Trophoblast cell (in vitro differentiated cells and primary cell): ENCODE measurements around the gene JSRP1.
A peak's percentile ranks its signal among the peaks of the same experiment; 100 is the strongest.

Experiments
- DNase-seq, 2 donors: peaks; one replicate each; pipeline ENCODE4 v3.0.0-alpha.2; 2016
- H2AFZ ChIP-seq: 2 replicates; pipeline ENCODE4 v1.6.1; 2013; ENCODE audit warnings: low read length, moderate library complexity, mild to moderate bottlenecking; ENCODE audit not compliant: insufficient read depth, poor library complexity
- H2AK5ac ChIP-seq: 2 replicates; pipeline ENCODE4 v1.6.1; 2013; ENCODE audit warnings: mild to moderate bottlenecking, low read length
- H2BK120ac ChIP-seq: 2 replicates; pipeline ENCODE4 v1.6.1; 2013; ENCODE audit warnings: low read length, mild to moderate bottlenecking, moderate library complexity; ENCODE audit not compliant: insufficient read depth, poor library complexity
- H2BK12ac ChIP-seq: 2 replicates; pipeline ENCODE4 v1.6.1; 2013; ENCODE audit warnings: mild to moderate bottlenecking, low read length, moderate library complexity
- H2BK5ac ChIP-seq: 2 replicates; pipeline ENCODE4 v1.6.1; 2013; ENCODE audit warnings: low read length, low read depth, moderate library complexity, mild to moderate bottlenecking; ENCODE audit not compliant: poor library complexity
- H3K14ac ChIP-seq: 2 replicates; pipeline ENCODE4 v1.6.1; 2013; ENCODE audit warnings: mild to moderate bottlenecking, low read length
- H3K18ac ChIP-seq: 2 replicates; pipeline ENCODE4 v1.6.1; 2013; ENCODE audit warnings: mild to moderate bottlenecking, low read length
- H3K23ac ChIP-seq: 2 replicates; pipeline ENCODE4 v1.6.1; 2013; ENCODE audit warnings: low read length
- H3K27ac ChIP-seq: 2 replicates; pipeline ENCODE4 v1.5.1; 2013; ENCODE audit warnings: low read depth, mild to moderate bottlenecking, inconsistent platforms, low read length, moderate library complexity
- H3K27me3 ChIP-seq: 2 replicates; pipeline ENCODE4 v1.6.1; 2013; ENCODE audit warnings: inconsistent platforms, mild to moderate bottlenecking, low read length, moderate library complexity; ENCODE audit not compliant: insufficient read depth
- H3K36me3 ChIP-seq, 2 experiments: 1 replicate in 1 of 2; 2 replicates in 1 of 2; pipeline ENCODE4 v1.6.1; 2013; ENCODE audit warnings: low read length in 2 of 2, mild to moderate bottlenecking in 2 of 2, moderate library complexity in 1 of 2; ENCODE audit not compliant: insufficient read depth in 2 of 2, control insufficient read depth in 1 of 2
- H3K4ac ChIP-seq: 2 replicates; pipeline ENCODE4 v1.6.1; 2013; ENCODE audit warnings: low read depth, mild to moderate bottlenecking, low read length, moderate library complexity
- H3K4me1 ChIP-seq, 2 experiments: 1 replicate in 1 of 2; 2 replicates in 1 of 2; pipeline ENCODE4 v1.6.1; 2013; ENCODE audit warnings: low read length in 2 of 2, mild to moderate bottlenecking in 2 of 2, moderate library complexity in 1 of 2; ENCODE audit not compliant: insufficient read depth in 2 of 2, control insufficient read depth in 1 of 2
- H3K4me2 ChIP-seq: 2 replicates; pipeline ENCODE4 v1.6.1; 2013; ENCODE audit warnings: inconsistent platforms, mild to moderate bottlenecking, low read length, moderate library complexity
- H3K4me3 ChIP-seq: 2 replicates; pipeline ENCODE4 v1.5.1; 2013; ENCODE audit warnings: mild to moderate bottlenecking, low read depth, low read length, inconsistent platforms
- H3K79me1 ChIP-seq: one replicate; pipeline ENCODE4 v1.6.1; 2013; ENCODE audit warnings: low read length
- H3K79me2 ChIP-seq: 2 replicates; pipeline ENCODE4 v1.6.1; 2013; ENCODE audit warnings: low read length, mild to moderate bottlenecking; ENCODE audit not compliant: control insufficient read depth, insufficient read depth, poor library complexity
- H3K9ac ChIP-seq: 2 replicates; pipeline ENCODE4 v1.6.1; 2013; ENCODE audit warnings: mild to moderate bottlenecking, low read length
- H3K9me3 ChIP-seq: 2 replicates; pipeline ENCODE4 v1.6.1; 2013; ENCODE audit warnings: low read depth, mild to moderate bottlenecking, control low read depth, inconsistent platforms, low read length; ENCODE audit not compliant: insufficient read depth
- H4K12ac ChIP-seq: 2 replicates; pipeline ENCODE4 v1.6.1; 2013; ENCODE audit warnings: low read depth, mild to moderate bottlenecking, low read length, moderate library complexity
- H4K8ac ChIP-seq: 2 replicates; pipeline ENCODE4 v1.6.1; 2013; ENCODE audit warnings: low read depth, mild to moderate bottlenecking, low read length, moderate library complexity
- H4K91ac ChIP-seq: one replicate; pipeline ENCODE4 v1.6.1; 2013; ENCODE audit warnings: low read depth, mild to moderate bottlenecking, low read length, moderate library complexity
- WGBS: extraction: QIAGEN DNeasy Blood & Tissue Kit; methylation state at CpG from one replicate; pipeline ENCODE4 v1.1.7; 2013; ENCODE audit warnings: missing lambda C conversion rate; ENCODE audit not compliant: insufficient read length, insufficient coverage; ENCODE audit errors: extremely low coverage; 5-methylcytosine and 5-hydroxymethylcytosine counted together

Gene JSRP1

DNA sequence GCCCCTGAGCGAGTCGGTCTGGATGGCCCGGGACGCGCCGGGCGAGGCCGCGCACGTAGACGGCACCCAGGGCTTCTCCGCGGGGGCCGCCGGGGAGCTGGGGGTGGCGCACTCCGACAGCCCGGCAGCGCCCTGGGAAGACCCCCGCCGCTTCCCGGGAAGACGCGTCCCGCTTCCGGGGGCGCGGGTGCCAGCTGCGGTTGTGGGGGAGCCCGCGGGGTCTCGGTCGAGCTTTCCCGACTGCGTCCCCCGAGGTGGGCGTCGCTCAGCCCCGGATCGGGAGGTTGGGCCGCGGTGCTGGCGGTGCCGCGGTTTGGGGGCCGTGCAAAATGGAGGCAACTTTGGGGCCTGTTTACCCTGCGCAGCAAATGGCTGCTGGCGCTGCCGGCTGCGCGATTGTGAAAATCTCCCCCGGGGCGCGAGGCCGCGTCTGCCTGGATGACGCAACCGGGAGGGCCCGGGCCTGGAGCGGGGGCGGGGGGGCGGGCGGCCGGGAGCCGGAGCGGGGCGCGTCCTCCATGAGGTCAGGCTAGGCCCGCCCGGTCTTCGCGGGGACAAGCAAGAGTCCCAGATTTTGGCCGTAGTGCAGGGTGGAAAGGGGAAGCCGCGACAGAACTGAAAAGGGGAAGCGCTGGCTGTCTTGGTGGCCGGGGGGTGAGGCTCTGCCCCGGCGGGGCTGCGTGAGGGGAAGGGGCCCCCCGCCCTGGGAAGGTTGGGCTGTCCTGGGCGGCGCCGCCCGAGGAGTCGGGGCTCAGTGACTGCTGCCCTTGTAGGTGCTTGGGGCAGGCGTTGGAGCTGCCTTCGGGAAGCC is 14.4 kb upstream of the JSRP1 start:
- peak overlapping the region; percentile 87 for H2BK120ac ChIP-seq
- peaks cover 12 to 14% of the 10 kb centered on the region in 2 experiments for H3K4me1 ChIP-seq
- H3K9ac ChIP-seq: peak overlapping the region; percentile 88
- H3K18ac ChIP-seq: peak overlapping the region; percentile 82
- peak overlapping the region; percentile 45 for H4K8ac ChIP-seq
- H3K27me3 ChIP-seq: no peaks in the 10 kb centered on the region
- peak overlapping the region; percentile 100 for H3K4ac ChIP-seq
- H3K27ac ChIP-seq: peak overlapping the region; percentile 91
- no peak overlapping the region for H3K23ac ChIP-seq
- peak overlapping the region; percentile 88 for H4K91ac ChIP-seq
- peak overlapping the region; percentile 51 for H4K12ac ChIP-seq
- DNase-seq: peak; percentile 77 to 88
- no peaks in the 10 kb centered on the region for H3K9me3 ChIP-seq
- peak overlapping the region; percentile 87 for H2BK5ac ChIP-seq
- H3K14ac ChIP-seq: peak overlapping the region; percentile 97
- H3K79me2 ChIP-seq: peaks cover 27% of the 10 kb centered on the region
- H2AK5ac ChIP-seq: peak overlapping the region; percentile 97
- WGBS: no CpG with 5 or more reads among the region's 88 CpGs
- peak overlapping the region; percentile 99 for H3K4me3 ChIP-seq
- peak overlapping the region; percentile 40 for H2AFZ ChIP-seq
- peaks cover 20% of the 10 kb centered on the region for H3K79me1 ChIP-seq
- no peak overlapping the region for H2BK12ac ChIP-seq
- H3K36me3 ChIP-seq: peaks cover 28 to 32% of the 10 kb centered on the region in 2 experiments
- H3K4me2 ChIP-seq: peak overlapping the region; percentile 73

DNA sequence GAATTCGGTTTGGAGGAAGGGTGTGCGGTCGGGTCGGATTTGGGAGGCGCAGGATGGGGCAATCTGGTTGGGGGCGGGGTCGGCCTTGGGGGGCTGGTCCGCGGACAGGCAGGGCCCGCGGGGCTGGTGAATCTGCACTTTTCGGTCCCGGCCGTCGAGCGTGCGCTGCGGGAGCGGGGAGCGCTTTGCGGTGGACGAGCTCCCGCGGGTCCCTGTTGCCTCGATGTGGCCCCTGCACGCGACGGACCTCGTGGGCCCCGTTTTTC is 13.9 kb upstream of the JSRP1 start:
- no CpG with 5 or more reads among the region's 30 CpGs for WGBS
- peak overlapping the region; percentile 51 for H4K12ac ChIP-seq
- peak overlapping the region; percentile 99 for H3K4me3 ChIP-seq
- peaks cover 24 to 27% of the 10 kb centered on the region in 2 experiments for H3K36me3 ChIP-seq
- peak overlapping the region; percentile 97 for H2AK5ac ChIP-seq
- H3K23ac ChIP-seq: no peak overlapping the region
- DNase-seq: peak in 1 of 2 donors; percentile 29
- peaks cover 27% of the 10 kb centered on the region for H3K79me2 ChIP-seq
- H3K27ac ChIP-seq: peak overlapping the region; percentile 91
- no peak overlapping the region for H2BK12ac ChIP-seq
- peak overlapping the region; percentile 85 for H3K9ac ChIP-seq
- peak overlapping the region; percentile 68 for H3K4me2 ChIP-seq
- peak overlapping the region; percentile 88 for H4K91ac ChIP-seq
- H3K4ac ChIP-seq: peak overlapping the region; percentile 100
- peak overlapping the region; percentile 45 for H4K8ac ChIP-seq
- H2AFZ ChIP-seq: peak overlapping the region; percentile 40
- H3K18ac ChIP-seq: peak overlapping the region; percentile 82
- no peaks in the 10 kb centered on the region for H3K9me3 ChIP-seq
- peaks cover 20% of the 10 kb centered on the region for H3K79me1 ChIP-seq
- H3K14ac ChIP-seq: peak overlapping the region; percentile 97
- H3K4me1 ChIP-seq: peaks cover 12 to 14% of the 10 kb centered on the region in 2 experiments
- no peaks in the 10 kb centered on the region for H3K27me3 ChIP-seq
- peak overlapping the region; percentile 87 for H2BK5ac ChIP-seq
- H2BK120ac ChIP-seq: peak overlapping the region; percentile 87

DNA sequence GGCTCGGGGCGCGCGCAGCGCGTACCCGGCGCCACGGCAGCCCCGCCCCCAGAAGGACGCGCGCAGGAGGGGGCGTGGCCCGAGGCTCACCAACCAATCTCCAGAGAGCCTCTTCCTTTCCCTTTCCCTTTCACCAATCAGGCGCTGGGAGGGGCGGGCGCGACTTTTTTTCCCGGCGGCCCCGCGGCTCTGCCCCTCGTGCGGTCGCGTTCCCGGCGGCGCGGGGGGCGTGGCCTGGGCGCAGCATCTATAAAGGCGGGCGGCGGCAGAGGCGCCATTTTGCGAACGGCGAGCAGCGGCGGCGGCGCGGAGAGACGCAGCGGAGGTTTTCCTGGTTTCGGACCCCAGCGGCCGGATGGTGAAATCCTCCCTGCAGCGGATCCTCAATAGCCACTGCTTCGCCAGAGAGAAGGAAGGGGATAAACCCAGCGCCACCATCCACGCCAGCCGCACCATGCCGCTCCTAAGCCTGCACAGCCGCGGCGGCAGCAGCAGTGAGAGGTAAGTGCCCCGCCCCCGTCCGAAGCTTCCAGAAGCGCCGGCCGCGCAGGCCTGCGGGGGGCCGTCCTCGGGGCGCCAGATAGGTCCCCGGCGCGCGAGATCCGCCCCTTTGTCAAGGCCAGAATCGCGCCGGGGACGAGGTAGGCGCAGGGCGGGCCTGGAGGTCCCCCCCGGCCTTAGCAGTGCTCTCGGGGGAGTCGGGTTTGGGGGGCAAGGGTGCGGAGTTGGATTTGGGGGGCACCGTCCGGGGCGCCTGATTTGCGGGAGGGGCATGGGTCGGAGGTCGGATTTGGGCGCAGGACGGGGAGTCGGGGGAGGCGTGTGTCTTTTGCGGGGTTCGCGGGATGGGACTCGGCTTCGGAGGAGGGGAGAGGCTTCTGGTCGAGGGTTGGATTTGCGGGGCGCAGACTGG is 13.3 kb upstream of the JSRP1 start:
- peak overlapping the region; percentile 87 for H2BK5ac ChIP-seq
- peak overlapping the region; percentile 87 for H2BK120ac ChIP-seq
- DNase-seq: peak; percentile 94 to 98
- H3K4me3 ChIP-seq: peak overlapping the region; percentile 99
- H3K23ac ChIP-seq: no peak overlapping the region
- peak overlapping the region; percentile 37 for H2AFZ ChIP-seq
- peak overlapping the region; percentile 88 for H4K91ac ChIP-seq
- H2BK12ac ChIP-seq: no peak overlapping the region
- H3K4me1 ChIP-seq: peaks cover 12 to 14% of the 10 kb centered on the region in 2 experiments
- no peaks in the 10 kb centered on the region for H3K9me3 ChIP-seq
- no peak overlapping the region for H4K12ac ChIP-seq
- peak overlapping the region; percentile 70 for H2AK5ac ChIP-seq
- peaks cover 27% of the 10 kb centered on the region for H3K79me2 ChIP-seq
- H3K79me1 ChIP-seq: peaks cover 20% of the 10 kb centered on the region
- no peaks in the 10 kb centered on the region for H3K27me3 ChIP-seq
- peak overlapping the region; percentile 85 for H3K4me2 ChIP-seq
- H3K4ac ChIP-seq: peak overlapping the region; percentile 100
- WGBS: no CpG with 5 or more reads among the region's 103 CpGs
- H3K14ac ChIP-seq: peak overlapping the region; percentile 97
- peaks cover 24 to 27% of the 10 kb centered on the region in 2 experiments for H3K36me3 ChIP-seq
- H3K18ac ChIP-seq: peak overlapping the region; percentile 82
- H3K27ac ChIP-seq: peak overlapping the region; percentile 91
- peak overlapping the region; percentile 59 for H4K8ac ChIP-seq
- H3K9ac ChIP-seq: peak overlapping the region; percentile 85

DNA sequence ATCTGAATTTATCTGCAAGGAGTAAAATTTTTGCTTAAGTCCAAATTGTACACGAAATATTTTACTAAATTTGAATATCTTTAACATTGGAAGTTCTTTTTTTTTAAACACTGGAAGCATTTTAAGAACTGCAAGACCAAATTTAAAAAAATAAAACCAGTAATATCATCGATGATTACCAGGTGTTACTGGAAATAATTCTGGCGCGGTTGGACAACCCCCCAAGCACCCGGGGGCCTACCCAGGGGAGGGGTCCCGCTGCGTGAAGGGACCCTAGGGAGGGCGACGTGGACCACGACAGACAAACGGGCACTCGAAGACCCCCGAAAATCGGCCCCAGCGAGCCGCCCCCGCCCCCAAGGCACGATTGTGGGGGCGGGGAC is 12.6 kb upstream of the JSRP1 start:
- no peak overlapping the region for H3K23ac ChIP-seq
- H3K36me3 ChIP-seq: peaks cover 22 to 23% of the 10 kb centered on the region in 2 experiments
- H2BK120ac ChIP-seq: peak overlapping the region; percentile 82
- peak overlapping the region; percentile 88 for H3K14ac ChIP-seq
- H3K4me2 ChIP-seq: peak overlapping the region; percentile 85
- H3K79me2 ChIP-seq: peaks cover 27% of the 10 kb centered on the region
- H2BK5ac ChIP-seq: peak overlapping the region; percentile 53
- peak overlapping the region; percentile 95 for H4K8ac ChIP-seq
- peak overlapping the region; percentile 94 for H4K12ac ChIP-seq
- WGBS: no CpG with 5 or more reads among the region's 19 CpGs
- no peak for DNase-seq
- H3K4me3 ChIP-seq: peak overlapping the region; percentile 88
- no peak overlapping the region for H2AK5ac ChIP-seq
- H3K4ac ChIP-seq: peak overlapping the region; percentile 72
- H3K4me1 ChIP-seq: peaks cover 7 to 12% of the 10 kb centered on the region in 2 experiments
- no peak overlapping the region for H2BK12ac ChIP-seq
- H3K18ac ChIP-seq: peak overlapping the region; percentile 90
- H3K9me3 ChIP-seq: no peaks in the 10 kb centered on the region
- H2AFZ ChIP-seq: peak overlapping the region; percentile 94
- peaks cover 20% of the 10 kb centered on the region for H3K79me1 ChIP-seq
- no peaks in the 10 kb centered on the region for H3K27me3 ChIP-seq
- peak overlapping the region; percentile 91 for H4K91ac ChIP-seq
- peak overlapping the region; percentile 96 for H3K9ac ChIP-seq
- no peak overlapping the region for H3K27ac ChIP-seq
